GM21526 (cell line): Measurements from ENCODE around the gene ART5.
"Not testable (repeated sequence)": the region's sequence is repeated elsewhere in the genome, so short reads cannot be mapped to it uniquely, and the experiment has no call there.

Experiments
- ATAC-seq: cut with Tn5 transposase; IDR thresholded peaks from one replicate; pipeline ENCODE4 v1.9.1; 2021; ENCODE audit warnings: moderate library complexity; ENCODE audit not compliant: unreplicated experiment, low FRiP score

The ART5 gene

DNA sequence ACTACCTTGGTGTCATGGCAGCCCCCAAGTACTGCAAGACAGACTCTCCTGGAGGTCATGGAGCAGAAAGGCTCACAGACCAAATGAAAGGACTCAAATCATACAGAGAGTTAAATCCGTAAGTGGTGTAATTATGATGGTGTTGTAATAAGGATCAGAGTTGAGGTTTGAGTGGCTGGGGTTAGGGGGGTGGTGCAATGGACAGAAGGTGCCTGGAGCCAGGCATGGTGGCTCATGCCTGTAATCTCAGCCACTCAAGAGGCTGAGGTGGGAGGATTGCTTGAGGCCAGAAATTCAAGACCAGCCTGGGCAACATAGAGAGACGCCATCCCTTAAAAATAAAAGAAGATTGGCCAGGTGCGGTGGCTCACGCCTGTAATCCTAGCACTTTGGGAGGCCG lies 18.7 kb downstream of the ART5 start:
- no peak for ATAC-seq

DNA sequence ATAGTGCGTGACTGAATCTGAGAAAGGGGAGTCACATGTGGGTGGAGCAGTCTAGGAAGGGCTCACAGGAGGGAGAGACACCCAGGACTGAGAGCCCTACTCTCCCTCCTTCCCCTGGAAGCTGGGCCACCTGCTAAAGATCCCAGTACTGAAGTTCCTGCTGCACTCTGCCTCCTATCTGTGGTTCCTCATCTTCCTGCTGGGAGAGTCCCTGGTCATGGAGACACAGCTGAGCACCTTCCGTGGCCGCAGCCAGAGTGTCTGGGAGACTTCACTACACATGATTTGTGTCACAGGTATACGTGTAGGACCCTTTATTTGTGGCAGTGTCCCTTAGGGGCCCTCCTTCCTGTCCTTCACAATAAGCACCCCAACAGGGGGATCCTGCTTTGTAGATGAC lies 19.3 kb downstream of the ART5 start:
- no peak for ATAC-seq

DNA sequence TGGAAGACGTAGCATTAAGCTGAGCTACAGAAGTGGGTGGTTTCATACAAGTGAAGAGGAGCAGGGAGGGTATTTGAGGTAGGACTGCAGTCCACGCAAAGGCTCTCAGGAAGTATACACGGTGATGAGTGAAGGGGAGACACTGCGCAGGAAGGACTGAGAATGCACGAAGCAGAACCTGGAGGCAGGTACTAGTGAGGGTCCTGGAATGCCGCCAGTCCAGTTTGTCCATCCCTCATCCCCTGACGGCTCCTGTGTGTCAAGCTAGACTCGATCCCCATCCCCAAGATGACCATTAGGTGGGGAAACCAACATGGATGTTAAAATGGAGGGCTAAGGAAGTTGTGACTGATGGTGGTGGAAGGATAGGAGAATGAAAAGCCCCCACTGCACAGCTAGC lies 23.8 kb downstream of the ART5 start:
- no peak for ATAC-seq

DNA sequence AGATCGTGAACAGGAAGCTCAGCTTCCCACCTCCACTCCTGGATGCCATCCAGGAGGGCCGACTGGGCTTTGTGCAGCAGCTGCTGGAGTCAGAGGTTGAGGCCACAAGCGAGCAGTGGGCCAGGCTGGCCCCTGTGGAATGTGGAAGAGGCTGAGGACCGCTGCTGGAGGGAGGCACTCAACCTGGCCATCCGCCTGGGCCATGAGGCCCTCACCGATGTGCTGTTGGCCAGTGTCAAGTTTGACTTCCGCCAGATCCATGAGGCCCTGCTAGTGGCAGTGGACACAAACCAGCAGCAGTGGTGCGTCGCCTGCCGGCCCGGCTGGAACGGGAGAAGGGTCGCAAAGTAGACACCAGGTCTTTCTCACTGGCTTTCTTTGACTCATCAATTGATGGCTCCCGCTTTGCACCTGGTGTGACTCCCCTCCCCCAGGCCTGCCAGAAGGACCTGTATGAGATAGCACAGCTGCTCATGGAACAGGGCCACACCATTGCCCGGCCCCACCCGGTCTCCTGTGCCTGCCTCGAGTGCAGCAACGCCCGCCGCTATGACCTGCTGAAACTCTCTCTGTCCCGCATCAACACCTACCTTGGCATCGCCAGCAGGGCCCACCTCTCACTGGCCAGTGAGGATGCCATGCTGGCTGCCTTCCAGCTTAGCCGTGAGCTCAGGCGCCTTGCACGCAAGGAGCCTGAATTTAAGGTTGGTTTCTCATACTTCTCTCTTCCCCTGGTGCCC lies 24.9 kb downstream of the ART5 start:
- ATAC-seq: no peak

DNA sequence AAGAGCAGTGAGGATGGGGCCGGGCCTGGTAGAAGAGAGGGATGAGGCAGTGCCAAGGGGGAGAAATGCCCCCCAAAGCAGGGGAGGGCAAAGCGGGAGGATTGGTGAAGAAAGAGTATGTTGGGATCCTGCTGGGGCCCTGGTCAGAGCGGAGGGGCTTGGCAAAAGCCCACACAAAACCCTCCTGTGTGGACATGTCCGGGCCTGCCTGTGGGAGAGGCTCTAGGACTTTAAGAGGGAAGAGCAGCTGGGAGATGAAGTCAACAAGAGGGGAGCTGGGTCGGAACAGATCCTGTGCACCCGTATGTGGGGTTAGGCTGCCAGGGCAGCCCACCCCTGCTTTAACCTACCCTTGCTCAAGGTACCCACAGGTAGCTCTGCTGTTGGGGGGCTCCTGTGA lies 25.8 kb downstream of the ART5 start:
- ATAC-seq: no peak

DNA sequence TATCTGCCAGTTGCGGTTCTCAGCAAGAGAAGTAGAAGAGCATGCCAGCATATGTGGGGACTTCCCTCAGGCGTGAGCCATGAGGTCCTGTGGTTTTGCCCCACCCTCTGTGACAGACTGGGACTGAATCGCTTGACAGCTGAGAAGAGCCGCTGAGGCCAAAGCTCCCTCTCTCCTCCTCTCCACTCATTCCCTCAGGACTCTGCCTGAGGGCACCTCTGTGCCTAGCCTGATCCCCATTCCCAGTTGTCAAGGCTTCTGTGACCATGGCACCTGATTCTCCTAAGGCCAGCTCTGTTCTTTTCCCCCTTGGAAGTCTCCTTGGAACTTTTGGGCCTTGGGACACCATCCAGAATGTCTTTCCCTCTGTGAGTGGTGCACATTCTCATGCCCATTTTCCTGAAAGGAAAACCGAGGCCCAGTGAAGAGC lies 27.0 kb downstream of the ART5 start:
- ATAC-seq: no peak

DNA sequence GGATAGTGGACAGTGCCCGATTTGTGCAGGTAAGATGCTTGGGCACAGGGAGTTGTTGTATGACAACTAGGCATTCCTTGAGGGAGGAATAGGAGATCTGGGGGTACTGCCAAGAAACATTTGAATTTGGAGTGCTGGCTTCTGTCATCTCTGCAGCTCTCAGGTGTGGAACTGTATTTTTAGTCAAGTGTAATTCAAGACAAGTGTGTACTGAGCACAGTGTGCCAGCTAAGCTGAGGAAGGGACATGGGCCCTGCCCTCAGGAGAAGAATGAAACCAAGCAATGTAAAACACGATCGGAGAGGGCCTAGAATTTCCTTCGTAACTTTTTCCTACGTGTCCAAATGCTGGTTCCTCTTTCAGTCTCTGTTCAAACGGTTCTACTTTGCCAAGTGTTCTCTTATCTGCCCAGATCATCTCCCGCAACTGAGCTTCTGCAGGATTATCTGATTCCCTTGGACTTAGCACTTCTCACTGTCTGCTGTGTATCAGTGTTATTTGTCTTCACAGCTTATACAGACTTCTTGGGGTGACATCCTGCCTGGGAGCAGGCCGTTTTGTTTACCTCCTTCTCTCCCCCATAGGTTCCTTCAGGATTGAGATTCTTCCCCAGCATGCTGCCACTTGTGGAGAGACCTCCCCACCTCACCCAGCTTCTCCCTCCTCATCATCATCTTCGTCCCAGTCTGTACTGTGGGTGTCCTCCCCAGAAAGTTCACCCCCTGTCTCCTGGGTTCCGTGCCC lies 27.6 kb downstream of the ART5 start:
- ATAC-seq: no peak

DNA sequence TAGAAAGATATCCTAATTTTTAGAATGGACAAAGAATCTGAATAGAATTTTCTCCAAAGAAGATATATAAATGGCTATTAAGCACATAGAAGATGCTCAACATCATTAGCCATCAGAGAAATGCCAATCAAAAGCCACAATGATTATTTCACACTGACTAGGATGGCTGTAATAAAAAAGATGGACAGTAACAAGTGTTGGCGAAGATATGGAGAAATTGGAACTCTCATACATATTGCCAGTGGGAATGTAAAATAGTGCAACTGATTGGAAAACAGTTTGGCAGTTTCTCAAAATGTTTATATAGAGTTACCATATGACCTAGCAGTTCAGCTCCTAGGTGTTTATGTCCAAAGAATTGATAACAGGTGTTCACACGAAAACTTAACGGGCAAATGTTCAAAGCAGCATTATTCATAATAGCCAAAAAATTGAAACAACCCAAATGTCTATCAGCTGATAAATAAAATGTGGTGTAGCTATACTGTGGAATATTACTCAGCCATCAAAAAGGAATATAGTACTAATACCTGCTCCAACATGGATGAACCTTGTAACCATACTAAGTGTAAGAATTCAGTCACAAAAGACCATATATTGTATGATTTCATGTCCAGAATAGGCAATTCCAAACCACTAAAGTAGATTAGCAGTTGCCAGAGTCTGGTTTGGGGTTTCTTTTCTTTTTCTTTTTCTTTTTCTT lies 29.7 kb downstream of the ART5 start:
- ATAC-seq: no peak

DNA sequence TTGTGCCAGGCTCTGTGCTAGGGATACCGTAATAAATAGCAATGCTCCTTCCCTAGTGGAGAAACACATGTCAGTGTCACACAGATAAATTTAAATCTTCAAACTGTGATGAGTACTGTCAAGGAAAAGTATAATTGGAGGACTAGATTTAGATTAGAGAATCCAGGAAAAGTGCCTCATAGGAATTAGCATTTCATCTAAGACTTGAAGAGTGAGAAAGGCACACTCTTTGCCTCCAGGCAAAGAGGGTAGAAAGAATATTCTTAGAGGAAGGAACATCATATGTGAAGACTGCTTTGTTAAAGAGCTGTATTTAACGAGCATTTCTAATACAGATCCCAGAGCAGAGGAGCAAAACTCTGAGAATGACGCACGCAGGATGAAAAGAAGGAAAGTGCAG lies 30.9 kb downstream of the ART5 start:
- ATAC-seq: no peak

DNA sequence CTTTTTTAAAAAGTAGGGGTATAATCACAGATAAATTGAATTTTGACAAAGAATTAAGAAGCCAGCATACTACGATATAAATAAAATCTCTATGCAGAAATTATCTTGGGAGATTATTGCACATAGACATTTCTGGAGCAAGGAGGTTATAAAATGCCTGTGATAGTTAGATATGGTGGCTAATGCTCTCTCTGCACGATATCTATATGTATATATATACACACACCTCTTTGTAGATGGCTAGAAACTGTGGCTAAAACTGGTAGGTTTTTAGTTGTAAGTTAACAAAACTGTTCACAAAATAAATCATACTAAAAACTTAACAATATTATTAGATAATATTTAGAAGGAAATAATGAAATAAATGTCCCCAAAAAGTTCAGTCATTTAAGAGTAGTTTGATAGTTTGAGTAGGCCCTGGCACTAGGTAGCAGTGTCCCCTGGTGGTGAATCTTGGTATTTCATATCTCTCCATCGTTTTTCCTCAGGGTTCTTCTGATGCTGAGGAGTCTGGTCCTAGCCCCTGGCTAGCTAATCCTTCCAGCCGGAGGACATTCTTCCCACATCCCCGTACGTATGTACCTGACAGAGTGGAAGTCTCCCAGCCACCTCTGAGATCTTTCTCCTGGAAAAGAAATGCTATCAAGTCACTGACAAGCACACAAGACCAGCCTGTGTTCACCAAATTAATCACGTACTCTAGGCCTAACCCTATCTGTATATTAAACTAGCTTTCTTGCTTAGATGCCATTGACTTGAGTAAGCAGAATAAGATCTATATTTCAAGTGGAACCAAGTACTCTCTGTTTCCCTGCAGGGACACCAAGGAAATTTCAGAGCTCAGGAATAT lies 32.2 kb downstream of the ART5 start:
- ATAC-seq: no peak

DNA sequence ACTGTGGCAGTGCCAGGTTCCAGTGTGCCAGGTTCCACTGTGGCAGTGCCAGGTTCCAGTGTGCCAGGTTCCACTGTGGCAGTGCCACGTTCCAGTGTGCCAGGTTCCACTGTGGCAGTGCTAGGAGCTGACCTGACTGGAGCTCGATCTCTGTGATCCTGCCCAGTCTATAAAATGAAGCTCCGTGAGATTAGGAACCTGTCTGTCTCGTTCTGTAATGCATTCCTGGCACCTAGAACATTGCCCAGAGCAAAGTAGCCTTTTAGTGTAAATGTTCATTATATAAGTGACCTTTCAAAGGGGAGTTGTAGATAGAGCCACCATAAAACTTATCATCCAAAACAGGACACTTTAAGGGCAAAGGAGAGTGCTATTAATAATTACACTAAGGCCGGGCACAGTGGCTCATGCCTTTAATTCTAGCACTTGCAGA lies 36.0 kb downstream of the ART5 start:
- no peak for ATAC-seq

DNA sequence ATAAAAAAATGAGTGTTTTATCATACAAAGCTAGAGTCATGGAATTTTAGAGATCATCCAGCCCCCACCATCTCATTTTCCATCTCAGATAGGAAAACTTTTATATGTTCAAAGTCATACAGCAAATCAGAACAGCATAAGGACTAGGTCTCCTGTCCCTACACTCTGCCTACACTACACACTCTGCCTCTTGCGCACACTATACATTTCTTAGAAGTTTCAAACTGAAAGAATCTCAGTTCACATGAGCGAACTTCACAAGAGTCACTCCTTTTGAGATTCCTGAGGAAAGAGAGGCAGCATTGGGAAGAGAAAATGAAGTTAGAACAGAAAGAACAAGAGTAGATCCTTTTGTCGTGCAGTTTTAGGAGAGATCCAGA lies 36.5 kb downstream of the ART5 start:
- no peak for ATAC-seq

DNA sequence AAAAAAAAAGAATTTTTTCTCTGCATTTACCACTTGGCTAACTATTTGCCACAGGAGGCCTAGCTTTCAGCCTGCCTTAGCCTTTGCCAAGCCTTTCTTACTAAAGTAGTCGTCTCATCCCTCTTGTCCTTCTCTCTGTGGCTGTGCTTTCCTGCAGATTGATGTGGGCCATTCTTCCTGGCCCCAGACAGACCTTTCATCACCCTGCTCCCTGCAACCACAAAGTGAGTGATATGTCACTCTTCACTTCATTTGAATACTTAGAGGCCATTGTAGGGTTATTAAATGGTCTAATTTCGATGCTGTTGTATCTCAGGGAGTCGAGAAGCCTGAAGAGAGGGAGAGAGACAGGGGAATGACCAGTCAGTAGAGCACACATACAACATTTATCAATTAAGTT lies 37.6 kb downstream of the ART5 start:
- no peak for ATAC-seq

DNA sequence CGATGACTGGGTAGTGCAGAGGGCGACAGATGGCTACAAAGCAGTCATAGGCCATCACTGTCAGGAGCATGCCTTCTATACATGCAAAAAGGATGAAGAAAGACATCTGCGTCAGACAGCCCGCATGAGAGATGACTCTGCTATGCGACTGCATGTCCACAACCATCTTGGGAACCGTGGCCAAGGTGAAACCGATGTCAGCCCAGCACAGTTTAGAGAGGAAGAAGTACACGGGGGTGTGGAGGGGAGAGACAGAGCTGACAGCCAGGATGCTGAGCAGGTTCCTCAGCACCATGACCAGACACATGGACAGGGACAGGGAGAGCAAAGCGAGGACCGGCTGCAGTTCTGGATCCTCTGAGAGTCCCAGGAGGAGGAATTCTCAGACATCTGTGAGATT lies 41.6 kb downstream of the ART5 start:
- ATAC-seq: not testable (repeated sequence)

DNA sequence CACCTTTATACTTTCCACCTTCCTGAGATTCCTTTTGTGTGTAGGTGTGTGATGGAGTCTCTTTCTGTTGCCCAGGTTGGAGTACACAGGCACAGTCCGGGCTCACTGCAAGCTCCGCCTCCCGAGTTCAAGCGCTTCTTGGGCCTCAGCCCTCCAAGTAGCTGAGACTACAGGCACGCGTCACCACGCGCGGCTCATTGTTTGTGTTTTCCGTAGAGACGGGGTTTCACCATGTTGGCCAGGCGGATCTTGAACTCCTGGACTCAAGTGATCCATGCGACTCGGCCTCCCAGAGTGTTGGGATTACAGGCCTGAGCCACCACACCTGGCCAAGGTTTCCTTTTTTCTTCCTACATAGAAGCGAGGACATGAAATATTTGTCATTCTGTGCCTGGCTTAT lies 44.0 kb downstream of the ART5 start:
- ATAC-seq: not testable (repeated sequence)

DNA sequence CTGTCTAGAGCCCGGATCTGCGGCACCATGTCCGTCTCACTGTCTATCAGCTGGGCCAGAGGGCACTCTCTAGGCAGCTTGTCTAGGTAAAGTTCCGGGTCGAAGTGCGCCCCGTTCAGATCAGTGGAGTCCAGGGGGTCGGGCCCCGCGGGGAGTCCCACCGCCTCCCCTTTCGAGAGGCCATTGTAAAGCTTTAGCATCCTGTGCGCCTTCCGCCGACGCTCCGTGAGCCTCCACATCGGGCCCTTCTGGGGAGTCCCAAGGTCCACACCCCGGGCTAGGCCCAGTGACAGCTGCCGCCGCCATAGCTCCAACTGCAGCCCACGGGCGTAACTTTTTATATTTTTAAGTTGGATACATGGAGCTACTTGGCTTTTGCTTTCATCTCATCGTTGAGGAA lies 50.5 kb downstream of the ART5 start:
- not testable (repeated sequence) for ATAC-seq

DNA sequence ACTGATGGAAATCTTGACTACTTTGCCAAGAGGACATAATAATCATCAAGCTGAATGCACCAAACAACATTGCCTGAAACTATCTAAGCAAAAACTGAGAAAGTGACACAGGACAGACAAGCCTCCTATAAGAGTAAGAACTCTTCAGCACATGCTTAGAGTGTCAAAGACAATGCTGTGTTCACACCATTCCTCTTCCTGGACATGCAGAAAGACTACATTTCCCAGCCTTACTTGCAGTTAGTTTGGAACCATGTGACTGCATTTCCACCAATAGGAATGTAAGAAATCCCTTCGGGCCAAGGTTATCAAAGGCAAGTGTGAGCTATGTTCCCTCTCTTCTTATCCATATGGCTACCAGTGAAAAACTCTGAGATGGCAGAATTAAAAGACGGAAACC lies 51.6 kb downstream of the ART5 start:
- not testable (repeated sequence) for ATAC-seq

DNA sequence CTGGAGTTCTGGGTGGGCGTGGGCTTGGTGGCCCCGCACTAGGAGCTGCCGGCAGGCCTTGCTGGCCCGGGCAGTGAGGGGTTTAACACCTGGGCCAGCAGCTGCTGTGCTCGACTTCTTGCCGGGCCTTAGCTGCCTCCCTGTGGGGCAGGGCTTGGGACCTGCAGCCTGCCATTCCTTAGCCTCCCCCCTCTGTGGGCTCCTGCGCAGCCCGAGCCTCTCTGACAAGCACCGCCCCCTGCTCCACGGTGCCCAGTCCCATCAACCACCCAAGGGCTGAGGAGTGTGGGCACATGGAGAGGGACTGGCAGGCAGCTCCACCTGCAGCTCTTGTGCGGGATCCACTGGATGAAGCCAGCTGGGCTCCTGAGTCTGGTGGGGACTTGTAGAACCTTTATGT lies 53.0 kb downstream of the ART5 start:
- ATAC-seq: not testable (repeated sequence)
